ENCODE data around the gene TMEM154.

The TMEM154 gene

GRCh38 chr4:152573861-152574260 lies 105.9 kb downstream of the TMEM154 start:
- H3K27ac ChIP-seq, result no peak overlapping the region; the same call in 1 of the 2 replicates

GRCh38 chr4:152572417-152573086 lies 107.2 kb downstream of the TMEM154 start:
- H3K27ac ChIP-seq, result peak overlapping the region; percentile 36; the same call in 1 of the 2 replicates
- TF ChIP-seq CTCF (conservative IDR thresholded peaks at IDR 0.05) (no peak), ZFX (IDR thresholded peaks at IDR 0.05) (no peak)

More at GRCh38 chr4:152573861-152574260, 105.9 kb downstream of the TMEM154 start:
- TF ChIP-seq ZFX (IDR thresholded peaks at IDR 0.05) (no peak), CTCF (conservative IDR thresholded peaks at IDR 0.05) (no peak)

DNA sequence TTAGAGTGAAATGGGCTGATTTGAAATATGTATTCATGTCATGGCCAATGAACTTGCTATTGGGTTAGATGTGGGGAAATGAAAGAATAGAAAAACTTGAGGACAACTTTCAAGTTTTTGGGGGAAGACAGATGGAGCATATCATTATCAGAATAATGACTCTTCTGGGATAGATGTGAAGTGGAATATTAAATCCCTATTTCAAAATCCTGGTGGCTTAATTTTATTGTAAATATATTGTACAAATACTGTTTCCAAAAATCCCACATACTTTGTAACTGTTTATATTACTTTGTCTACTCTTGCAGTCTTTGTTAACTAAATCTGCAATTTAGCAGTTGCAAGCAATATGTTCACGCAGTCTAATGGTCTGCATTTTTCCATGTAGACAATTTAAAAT lies 108.0 kb downstream of the TMEM154 start:
- H3K27ac ChIP-seq, result no peak overlapping the region
- TF ChIP-seq ZFX (IDR thresholded peaks at IDR 0.05) (no peak), CTCF (conservative IDR thresholded peaks at IDR 0.05) (no peak)

GRCh38 chr4:152571296-152571695 lies 108.5 kb downstream of the TMEM154 start:
- no peak for TF ChIP-seq ZFX (IDR thresholded peaks at IDR 0.05)
- no peak for TF ChIP-seq CTCF (conservative IDR thresholded peaks at IDR 0.05)

More at GRCh38 chr4:152571296-152571695, 108.5 kb downstream of the TMEM154 start:
- no peak overlapping the region for H3K27ac ChIP-seq
